ENCODE results near the gene ICAM2. TPM values are rescaled to one million over a fixed set of nuclear protein-coding genes. Genes with fewer than 3 reads are reported as not detected.

The ICAM2 gene
- polyA plus RNA-seq, 1 of the 3 experiments (the other 2 are of a cell fraction) = 0.08 TPM

DNA sequence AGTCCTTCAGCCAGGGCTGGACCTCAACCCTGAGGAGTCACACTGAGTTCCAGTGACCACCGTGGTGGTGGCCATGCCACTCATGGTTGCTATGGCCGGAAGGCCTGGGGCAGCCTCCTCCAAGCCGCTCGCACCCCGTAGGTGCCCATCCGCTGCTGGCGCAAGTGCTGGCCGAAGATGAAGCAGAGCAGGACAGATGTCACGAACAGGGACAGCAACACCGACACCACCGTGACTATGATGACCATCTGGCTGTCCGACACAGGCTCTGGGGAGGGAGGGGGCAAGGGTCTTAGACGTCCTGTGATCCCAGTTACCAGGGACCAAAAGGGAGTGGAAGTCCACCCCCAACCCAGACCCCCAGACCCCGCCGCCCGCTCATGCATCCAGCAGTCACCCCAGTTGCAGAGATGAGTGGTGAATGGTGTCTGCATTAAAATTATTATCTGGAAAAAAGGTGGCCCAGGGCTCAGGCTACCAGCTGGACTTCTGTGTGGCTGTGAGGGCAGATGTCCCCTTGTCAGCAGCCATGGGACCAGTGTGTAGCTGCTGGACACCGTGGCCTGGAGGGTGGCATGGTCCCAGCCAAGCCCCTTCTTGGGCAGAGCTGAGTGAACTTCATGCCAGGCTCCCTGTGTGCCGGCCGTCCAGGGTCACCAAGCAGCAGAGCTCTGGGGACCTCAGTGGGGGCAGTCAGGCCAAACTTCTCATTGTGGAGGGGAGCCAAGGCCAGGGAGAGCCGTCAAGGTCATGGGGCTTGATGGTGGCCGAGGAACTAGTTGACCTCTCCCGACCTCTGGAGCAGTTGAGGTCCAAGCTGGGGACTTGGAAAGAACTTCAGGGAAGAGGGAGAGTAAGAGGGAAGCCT lies 17.5 kb downstream of the ICAM2 start:
- H3K36me3 ChIP-seq (replicated peaks in 1 of 2; ENCODE audit: control insufficient read depth in 1 of 2, insufficient read depth in 2 of 2, low read length in 1 of 2) = no peaks in the 10 kb centered on the region
- H3K27me3 ChIP-seq (ENCODE audit: insufficient read depth) = peaks cover 1% of the 10 kb centered on the region; the same call in 1 of the 2 replicates
- 82% methylated on average over 21 of the region's 22 CpGs for WGBS (ENCODE audit: low lambda C conversion rate)
- H3K9me2 ChIP-seq = no peaks in the 10 kb centered on the region
- peaks cover 0 to 30% of the 10 kb centered on the region in 2 experiments; a peak in 2 of 4 replicates for H3K4me1 ChIP-seq (ENCODE audit: control insufficient read depth in 1 of 2, insufficient read depth in 2 of 2, low read depth in 1 of 2, low read length in 1 of 2)
- no peak overlapping the region for H3K4me2 ChIP-seq
- POLR2A ChIA-PET = no interaction called here
- H3K9me3 ChIP-seq = no peaks in the 10 kb centered on the region
- no peak overlapping the region for H2AFZ ChIP-seq (ENCODE audit: low read depth)
- H4K20me1 ChIP-seq (ENCODE audit: insufficient read depth) = no peaks in the 10 kb centered on the region
- TF ChIP-seq, protein P1, sequence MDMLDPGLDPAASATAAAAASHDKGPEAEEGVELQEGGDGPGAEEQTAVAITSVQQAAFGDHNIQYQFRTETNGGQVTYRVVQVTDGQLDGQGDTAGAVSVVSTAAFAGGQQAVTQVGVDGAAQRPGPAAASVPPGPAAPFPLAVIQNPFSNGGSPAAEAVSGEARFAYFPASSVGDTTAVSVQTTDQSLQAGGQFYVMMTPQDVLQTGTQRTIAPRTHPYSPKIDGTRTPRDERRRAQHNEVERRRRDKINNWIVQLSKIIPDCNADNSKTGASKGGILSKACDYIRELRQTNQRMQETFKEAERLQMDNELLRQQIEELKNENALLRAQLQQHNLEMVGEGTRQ (IDR thresholded peaks at IDR 0.05; ENCODE audit: borderline replicate concordance, low read depth, low read length) = no peak
- no peak overlapping the region for H3K27ac ChIP-seq (ENCODE audit: low read depth in 2 of 2, low read length in 1 of 2)
- no peak overlapping the region for H3K4me3 ChIP-seq (ENCODE audit: low read depth in 2 of 2, low read length in 1 of 2)
- H3F3A ChIP-seq (replicated peaks; ENCODE audit: insufficient read depth) = no peaks in the 10 kb centered on the region
- CTCF ChIA-PET = interaction anchor here (0.9 to 2.1 kb wide), 6 partner anchors 12 to 130 kb away, joined by 3 to 9 read pairs (median 5); partner anchors contain the start of gene CSHL1
- no peak overlapping the region for H3K9ac ChIP-seq
- H3K79me2 ChIP-seq (ENCODE audit: insufficient read depth) = no peaks in the 10 kb centered on the region
- peak; percentile 20 for DNase-seq

DNA sequence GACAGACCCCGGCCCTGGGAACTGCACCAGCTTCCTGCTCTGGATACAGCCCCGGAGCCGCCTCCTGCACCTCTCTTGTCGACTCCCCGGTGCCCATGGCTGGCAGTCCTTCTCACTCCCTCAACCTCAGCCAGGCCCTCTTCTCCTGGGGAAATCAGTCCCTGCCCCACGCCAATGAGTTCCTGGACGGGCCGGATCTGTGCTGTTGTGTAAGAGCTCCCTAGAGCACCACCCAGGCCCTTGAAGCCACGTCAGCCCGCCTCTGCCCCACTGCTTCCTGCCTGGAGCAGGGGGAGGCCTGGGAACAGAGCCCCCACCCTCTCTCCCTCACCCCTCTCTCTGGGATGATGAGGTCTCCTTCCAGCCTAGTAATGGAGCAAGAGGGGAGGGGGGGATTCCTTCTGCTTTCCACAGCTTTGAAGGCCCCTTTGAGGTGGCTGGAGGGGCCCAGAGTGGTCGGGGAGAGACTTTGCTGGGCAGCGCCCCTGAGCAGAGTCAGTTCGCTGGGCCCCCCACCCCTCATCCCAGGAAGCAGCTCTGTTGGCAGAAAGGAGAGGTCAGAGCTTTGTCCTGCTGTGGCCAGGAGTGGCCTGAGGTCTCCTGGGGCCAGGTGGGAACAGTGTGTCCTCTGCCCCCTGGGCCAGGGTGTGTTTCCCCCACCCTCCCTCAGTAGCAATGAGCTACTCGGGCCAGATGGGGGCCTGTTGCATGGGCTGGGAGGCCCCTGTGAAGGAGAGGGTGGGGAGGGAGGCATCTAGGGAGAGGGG lies 18.5 kb downstream of the ICAM2 start:
- TF ChIP-seq CHD2 (IDR thresholded peaks at IDR 0.05; ENCODE audit: low read length, partially characterized antibody) (no peak), EZH2phosphoT487 (IDR thresholded peaks at IDR 0.05; ENCODE audit: borderline replicate concordance, low read depth) (no peak), FOSL2 (IDR thresholded peaks at IDR 0.05; ENCODE audit: borderline replicate concordance, low read depth) (no peak)
- peak; percentile 27 for DNase-seq
- peaks cover 0 to 33% of the 10 kb centered on the region in 2 experiments; a peak in 2 of 4 replicates for H3K4me1 ChIP-seq (ENCODE audit: control insufficient read depth in 1 of 2, insufficient read depth in 2 of 2, low read depth in 1 of 2, low read length in 1 of 2)
- WGBS (ENCODE audit: low lambda C conversion rate) = 83% methylated on average over 14 of the region's 14 CpGs
- ChIA-PET CTCF (interaction anchor here (1.2 to 2.1 kb wide), 5 partner anchors 11 to 90 kb away, joined by 5 to 9 read pairs (median 7); partner anchors contain the start of gene CSHL1), POLR2A (no interaction called here)
- no peaks in the 10 kb centered on the region for H3K79me2 ChIP-seq (ENCODE audit: insufficient read depth)
- no peaks in the 10 kb centered on the region for H3K9me3 ChIP-seq
- H3K27me3 ChIP-seq (ENCODE audit: insufficient read depth) = peaks cover 10% of the 10 kb centered on the region; the same call in 1 of the 2 replicates
- H2AFZ ChIP-seq (ENCODE audit: low read depth) = no peak overlapping the region
- H3K27ac ChIP-seq (ENCODE audit: low read depth in 2 of 2, low read length in 1 of 2) = no peak overlapping the region
- no peak overlapping the region for H3K4me3 ChIP-seq (ENCODE audit: low read depth in 2 of 2, low read length in 1 of 2)
- H3F3A ChIP-seq (replicated peaks; ENCODE audit: insufficient read depth) = no peaks in the 10 kb centered on the region
- no peak overlapping the region for H3K9ac ChIP-seq
- no peaks in the 10 kb centered on the region for H3K9me2 ChIP-seq
- H3K4me2 ChIP-seq = no peak overlapping the region
- no peaks in the 10 kb centered on the region for H3K36me3 ChIP-seq (replicated peaks in 1 of 2; ENCODE audit: control insufficient read depth in 1 of 2, insufficient read depth in 2 of 2, low read length in 1 of 2)
- no peaks in the 10 kb centered on the region for H4K20me1 ChIP-seq (ENCODE audit: insufficient read depth)

DNA sequence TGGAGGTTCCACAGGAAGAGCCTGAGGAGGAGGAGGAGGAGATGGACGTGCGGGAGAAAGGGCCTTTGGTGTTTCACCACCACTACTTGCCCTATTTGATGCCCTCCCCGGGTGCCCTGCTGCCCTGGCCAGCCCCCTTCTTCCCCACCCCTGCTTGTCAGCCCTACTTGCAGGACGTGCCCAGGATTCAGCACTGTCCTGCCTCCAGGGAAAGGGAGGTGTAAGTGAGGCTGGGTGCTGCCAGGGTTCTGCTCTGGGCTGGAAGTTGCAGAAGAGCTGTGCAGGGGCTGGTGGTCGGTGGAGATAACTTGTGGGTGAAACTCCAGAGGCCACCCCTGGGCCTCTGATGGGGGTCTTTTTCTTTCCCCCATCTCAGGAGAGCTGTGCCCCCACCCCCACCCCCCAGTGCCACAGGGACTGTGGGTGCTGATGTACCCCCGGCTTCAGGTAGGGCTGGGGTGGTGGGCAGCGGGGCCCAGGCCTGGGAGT lies 19.3 kb downstream of the ICAM2 start:
- Histone ChIP-seq H4K20me1 (ENCODE audit: insufficient read depth) (no peaks in the 10 kb centered on the region), H3K9me3 (no peaks in the 10 kb centered on the region), H3K36me3 (replicated peaks in 1 of 2; ENCODE audit: control insufficient read depth in 1 of 2, insufficient read depth in 2 of 2, low read length in 1 of 2) (no peaks in the 10 kb centered on the region), H3K9me2 (no peaks in the 10 kb centered on the region), H3K27ac (ENCODE audit: low read depth in 2 of 2, low read length in 1 of 2) (no peak overlapping the region), H3K9ac (no peak overlapping the region), H3K79me2 (ENCODE audit: insufficient read depth) (no peaks in the 10 kb centered on the region), H3K4me1 (ENCODE audit: control insufficient read depth in 1 of 2, insufficient read depth in 2 of 2, low read depth in 1 of 2, low read length in 1 of 2) (peaks cover 0 to 26% of the 10 kb centered on the region in 2 experiments; a peak in 2 of 4 replicates), H3F3A (replicated peaks; ENCODE audit: insufficient read depth) (no peaks in the 10 kb centered on the region), H3K4me2 (no peak overlapping the region), H2AFZ (ENCODE audit: low read depth) (no peak overlapping the region), H3K4me3 (ENCODE audit: low read depth in 2 of 2, low read length in 1 of 2) (no peak overlapping the region), H3K27me3 (ENCODE audit: insufficient read depth) (peaks cover 14% of the 10 kb centered on the region; the same call in 1 of the 2 replicates)
- 69% methylated on average over 5 of the region's 7 CpGs for WGBS (ENCODE audit: low lambda C conversion rate)
- peak; percentile 19 for DNase-seq
- ChIA-PET POLR2A (no interaction called here), CTCF (interaction anchor here (1.2 to 2.1 kb wide), 4 partner anchors 11 to 55 kb away, joined by 5 to 9 read pairs (median 8); no protein-coding TSS in a partner anchor)
- TF ChIP-seq, protein P1 (IDR thresholded peaks at IDR 0.05; ENCODE audit: borderline replicate concordance, low read depth, low read length) = no peak
- no peak for TF ChIP-seq FOXJ3 (CRISPR knock-in tag; IDR thresholded peaks at IDR 0.05)

Measured in SK-N-SH (cell line).